BE2C (cell line): ENCODE data around the gene STAP2.

Experiments
- DNase-seq: peaks from one replicate; pipeline ENCODE4 v3.0.0-alpha.2; 2020
- H3K27me3 ChIP-seq: fragments of 250-450 bp; sonication (Bioruptor Pico); 2 replicates; pipeline ENCODE4 v1.5.1; 2020; ENCODE audit warnings: mild to moderate bottlenecking
- H3K36me3 ChIP-seq: fragments of 250-450 bp; sonication (Bioruptor Pico); 2 replicates; pipeline ENCODE4 v1.5.1; 2020; ENCODE audit warnings: mild to moderate bottlenecking
- H3K4me1 ChIP-seq: fragments of 250-450 bp; sonication (Bioruptor Pico); 2 replicates; pipeline ENCODE4 v1.5.1; 2020
- H3K4me3 ChIP-seq: 2 replicates; pipeline ENCODE4 v1.5.1; 2011; ENCODE audit warnings: low read depth, low read length
- H3K9me3 ChIP-seq: fragments of 250-450 bp; sonication (Bioruptor Pico); 2 replicates; pipeline ENCODE4 v1.5.1; 2020
- TF ChIP-seq, protein P1 (sequence below): IDR thresholded peaks from 2 replicates; pipeline ENCODE4 v1.5.1; 2012; ENCODE audit warnings: mild to moderate bottlenecking, low read depth, low read length

The STAP2 gene

GRCh38 chr19:4375164-4376027 is 36.8 kb upstream of the STAP2 start:
- Histone ChIP-seq H3K4me1 (peaks cover 33% of the 10 kb centered on the region), H3K27me3 (no peaks in the 10 kb centered on the region), H3K36me3 (no peaks in the 10 kb centered on the region; the same call in 1 of the 2 replicates), H3K9me3 (no peaks in the 10 kb centered on the region), H3K4me3 (0 out of 2 replicates have a peak overlapping the region, but pooled peaks have one; percentile 12)
- DNase-seq = peak; percentile 81
- TF ChIP-seq, protein P1, sequence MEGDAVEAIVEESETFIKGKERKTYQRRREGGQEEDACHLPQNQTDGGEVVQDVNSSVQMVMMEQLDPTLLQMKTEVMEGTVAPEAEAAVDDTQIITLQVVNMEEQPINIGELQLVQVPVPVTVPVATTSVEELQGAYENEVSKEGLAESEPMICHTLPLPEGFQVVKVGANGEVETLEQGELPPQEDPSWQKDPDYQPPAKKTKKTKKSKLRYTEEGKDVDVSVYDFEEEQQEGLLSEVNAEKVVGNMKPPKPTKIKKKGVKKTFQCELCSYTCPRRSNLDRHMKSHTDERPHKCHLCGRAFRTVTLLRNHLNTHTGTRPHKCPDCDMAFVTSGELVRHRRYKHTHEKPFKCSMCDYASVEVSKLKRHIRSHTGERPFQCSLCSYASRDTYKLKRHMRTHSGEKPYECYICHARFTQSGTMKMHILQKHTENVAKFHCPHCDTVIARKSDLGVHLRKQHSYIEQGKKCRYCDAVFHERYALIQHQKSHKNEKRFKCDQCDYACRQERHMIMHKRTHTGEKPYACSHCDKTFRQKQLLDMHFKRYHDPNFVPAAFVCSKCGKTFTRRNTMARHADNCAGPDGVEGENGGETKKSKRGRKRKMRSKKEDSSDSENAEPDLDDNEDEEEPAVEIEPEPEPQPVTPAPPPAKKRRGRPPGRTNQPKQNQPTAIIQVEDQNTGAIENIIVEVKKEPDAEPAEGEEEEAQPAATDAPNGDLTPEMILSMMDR = peak; percentile 63

GRCh38 chr19:4374498-4375163 is 36.0 kb upstream of the STAP2 start:
- DNase-seq = peak; percentile 61
- Histone ChIP-seq H3K27me3 (no peaks in the 10 kb centered on the region), H3K36me3 (no peaks in the 10 kb centered on the region; the same call in 1 of the 2 replicates), H3K9me3 (no peaks in the 10 kb centered on the region), H3K4me3 (no peak overlapping the region), H3K4me1 (peaks cover 33% of the 10 kb centered on the region)
- TF ChIP-seq, protein P1 = no peak

DNA sequence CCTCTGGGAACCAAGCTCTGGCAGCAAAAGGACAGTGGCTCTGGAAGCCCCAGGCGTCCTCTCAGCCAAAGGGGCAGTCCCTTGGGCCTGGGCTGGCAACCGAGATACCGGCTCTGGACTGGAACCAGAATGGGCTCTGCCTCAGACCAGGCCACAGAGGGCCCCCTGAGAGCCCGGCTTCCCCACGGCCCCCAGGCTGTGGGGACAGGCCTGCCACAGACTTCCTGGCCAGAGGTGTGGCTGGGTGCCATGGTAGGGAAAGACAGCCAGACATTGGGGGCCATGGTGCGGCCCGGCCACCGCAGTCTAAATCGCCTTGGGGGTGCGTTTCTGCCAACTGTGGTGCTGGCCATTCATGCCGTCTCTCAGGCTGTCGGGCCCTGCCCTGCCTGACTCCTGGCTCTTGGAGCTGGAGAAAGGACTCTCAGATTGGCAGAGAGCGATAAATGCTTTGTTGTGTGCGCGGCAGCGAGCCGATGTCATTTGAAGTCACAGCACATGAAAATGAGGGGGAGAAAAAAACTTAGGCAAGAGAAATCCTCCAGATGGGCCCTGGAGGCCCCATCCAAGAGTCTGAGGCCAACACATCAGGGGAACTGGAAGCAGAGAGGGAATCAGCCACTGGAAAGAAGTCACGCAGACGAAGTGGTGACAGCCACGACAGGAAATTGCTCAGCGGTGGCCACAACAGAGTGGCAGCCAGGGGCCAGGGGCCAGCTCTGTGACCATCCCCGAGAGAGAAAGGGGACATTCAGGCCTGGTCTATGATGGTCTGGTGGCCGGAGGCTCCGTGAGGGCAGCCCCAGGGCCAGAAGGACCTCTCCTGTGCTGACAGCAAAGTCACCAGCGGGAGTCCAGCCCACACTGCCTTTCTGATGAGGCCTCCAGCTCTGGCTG is 35.2 kb upstream of the STAP2 start:
- H3K9me3 ChIP-seq = no peaks in the 10 kb centered on the region
- TF ChIP-seq, protein P1 = no peak
- no peaks in the 10 kb centered on the region; the same call in 1 of the 2 replicates for H3K36me3 ChIP-seq
- H3K4me3 ChIP-seq = peak overlapping the region; percentile 6
- peak; percentile 81 for DNase-seq
- H3K4me1 ChIP-seq = peaks cover 33% of the 10 kb centered on the region
- no peaks in the 10 kb centered on the region for H3K27me3 ChIP-seq

DNA sequence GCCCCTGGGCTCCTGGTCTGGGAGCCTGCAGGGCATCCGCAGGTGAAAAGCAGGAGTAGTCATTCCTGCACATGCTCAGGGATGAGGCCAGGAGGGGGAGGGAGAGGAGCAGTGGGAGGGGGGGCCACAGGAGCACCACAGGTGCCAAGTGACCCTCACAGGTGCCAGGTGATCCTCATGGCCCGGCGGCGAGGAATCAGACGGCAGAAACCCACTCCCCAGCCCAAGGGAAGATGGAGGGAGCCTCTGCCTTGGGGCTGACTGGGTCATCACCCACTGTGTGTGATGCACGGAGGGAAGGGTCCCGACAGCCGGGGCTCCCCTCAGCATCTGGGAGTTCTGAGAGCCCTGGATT is 34.4 kb upstream of the STAP2 start:
- TF ChIP-seq, protein P1 = no peak
- no peaks in the 10 kb centered on the region for H3K9me3 ChIP-seq
- H3K4me3 ChIP-seq = no peak overlapping the region
- no peaks in the 10 kb centered on the region for H3K27me3 ChIP-seq
- H3K36me3 ChIP-seq = no peaks in the 10 kb centered on the region; the same call in 1 of the 2 replicates
- H3K4me1 ChIP-seq = peaks cover 41% of the 10 kb centered on the region
- no peak for DNase-seq

GRCh38 chr19:4372165-4373012 is 33.8 kb upstream of the STAP2 start:
- Histone ChIP-seq H3K9me3 (no peaks in the 10 kb centered on the region), H3K27me3 (no peaks in the 10 kb centered on the region), H3K36me3 (no peaks in the 10 kb centered on the region; the same call in 1 of the 2 replicates), H3K4me1 (peaks cover 42% of the 10 kb centered on the region), H3K4me3 (no peak overlapping the region)
- TF ChIP-seq, protein P1 = no peak
- DNase-seq = no peak
